ENCODE results near the gene PSMD3.

PSMD3 gene

DNA sequence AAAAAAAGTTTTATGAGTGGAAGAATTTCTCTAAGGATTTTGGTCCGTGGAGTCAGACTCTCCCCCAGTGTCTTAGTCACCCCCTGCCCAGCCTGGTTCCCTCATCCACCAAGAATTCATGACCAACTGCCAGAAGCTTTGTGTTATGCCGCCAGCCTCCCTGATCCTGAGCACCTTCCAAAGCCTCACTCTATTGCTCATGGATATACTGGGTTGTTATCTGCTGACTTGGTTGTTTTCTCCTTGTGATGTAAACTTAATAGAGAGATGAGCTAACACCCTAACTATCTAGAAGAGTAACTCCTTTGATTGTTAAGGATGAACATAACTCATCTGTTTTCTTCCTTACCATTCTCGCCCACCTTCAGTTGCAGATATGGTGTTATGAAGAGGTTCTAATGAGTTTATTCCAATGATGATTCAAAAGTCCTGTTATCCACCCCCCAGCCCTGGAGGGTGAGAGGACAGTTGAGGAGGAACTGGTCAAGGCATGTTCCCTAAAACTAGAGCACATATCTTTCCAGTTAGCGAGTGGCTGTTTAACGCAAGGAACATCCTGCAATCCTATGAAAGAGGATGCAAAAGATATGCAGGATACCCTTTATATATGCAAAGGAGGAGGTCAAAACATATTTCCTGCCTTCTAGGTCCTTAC, 1.5 kb upstream of the PSMD3 start:
- TF ChIP-seq, protein P1, sequence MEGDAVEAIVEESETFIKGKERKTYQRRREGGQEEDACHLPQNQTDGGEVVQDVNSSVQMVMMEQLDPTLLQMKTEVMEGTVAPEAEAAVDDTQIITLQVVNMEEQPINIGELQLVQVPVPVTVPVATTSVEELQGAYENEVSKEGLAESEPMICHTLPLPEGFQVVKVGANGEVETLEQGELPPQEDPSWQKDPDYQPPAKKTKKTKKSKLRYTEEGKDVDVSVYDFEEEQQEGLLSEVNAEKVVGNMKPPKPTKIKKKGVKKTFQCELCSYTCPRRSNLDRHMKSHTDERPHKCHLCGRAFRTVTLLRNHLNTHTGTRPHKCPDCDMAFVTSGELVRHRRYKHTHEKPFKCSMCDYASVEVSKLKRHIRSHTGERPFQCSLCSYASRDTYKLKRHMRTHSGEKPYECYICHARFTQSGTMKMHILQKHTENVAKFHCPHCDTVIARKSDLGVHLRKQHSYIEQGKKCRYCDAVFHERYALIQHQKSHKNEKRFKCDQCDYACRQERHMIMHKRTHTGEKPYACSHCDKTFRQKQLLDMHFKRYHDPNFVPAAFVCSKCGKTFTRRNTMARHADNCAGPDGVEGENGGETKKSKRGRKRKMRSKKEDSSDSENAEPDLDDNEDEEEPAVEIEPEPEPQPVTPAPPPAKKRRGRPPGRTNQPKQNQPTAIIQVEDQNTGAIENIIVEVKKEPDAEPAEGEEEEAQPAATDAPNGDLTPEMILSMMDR (IDR thresholded peaks at IDR 0.05; ENCODE audit: low read length, missing control alignments), result no peak
- no peak overlapping the region for H3K4me3 ChIP-seq (replicated peaks; ENCODE audit: low read depth, low read length)
- peak; percentile 71 for DNase-seq (ENCODE audit: low read depth)

DNA sequence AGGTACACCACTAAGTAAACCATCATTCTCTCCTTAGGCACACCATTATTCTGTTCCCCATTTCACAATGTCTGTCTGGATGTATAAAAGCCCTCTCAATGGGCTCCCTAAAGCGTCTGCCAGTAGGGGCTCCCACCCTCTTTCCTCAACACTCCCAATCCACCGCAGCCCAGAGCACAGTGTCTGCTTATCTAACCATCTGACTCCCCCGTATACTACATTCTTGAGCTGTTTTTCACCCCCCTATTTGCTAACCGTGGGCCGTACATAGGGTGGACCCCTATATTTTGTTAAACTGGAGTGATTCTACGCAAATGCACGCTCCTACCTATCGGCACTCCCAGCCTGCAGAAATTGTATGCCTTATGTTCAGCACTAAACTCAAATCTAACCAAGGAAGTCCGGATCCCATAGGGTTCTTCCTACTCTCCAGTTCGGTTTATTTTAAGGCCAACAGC, 685 bp upstream of the PSMD3 start:
- TF ChIP-seq, protein P1 (IDR thresholded peaks at IDR 0.05; ENCODE audit: low read length, missing control alignments), result peak; percentile 26
- DNase-seq (ENCODE audit: low read depth), result no peak
- H3K4me3 ChIP-seq (replicated peaks; ENCODE audit: low read depth, low read length), result peak overlapping the region; percentile 98

DNA sequence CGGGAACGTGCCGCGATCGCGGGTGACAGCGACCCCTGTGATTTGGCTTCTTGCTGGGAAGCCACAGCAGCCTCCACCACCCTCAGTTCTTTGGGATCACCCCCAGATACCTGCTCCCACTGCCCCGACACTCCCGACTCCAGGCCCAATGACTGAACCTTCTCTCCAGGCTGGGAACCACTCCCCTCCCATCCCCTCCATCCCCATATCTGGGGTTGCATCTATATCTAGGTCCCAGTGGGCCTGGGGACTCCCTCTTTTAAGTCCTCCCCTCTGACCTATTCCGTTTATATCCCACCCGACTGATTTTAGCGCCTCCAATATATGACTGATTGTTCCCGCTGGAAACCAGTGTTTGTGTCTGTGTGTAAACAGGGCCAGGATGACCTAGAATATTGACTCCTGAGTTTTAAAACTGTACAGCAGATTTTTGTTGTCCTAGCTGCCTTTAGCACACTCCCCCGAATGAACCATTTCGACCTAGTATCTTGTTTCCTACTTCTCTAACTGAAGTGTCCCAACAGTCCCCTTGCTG, 667 bp downstream of the PSMD3 start:
- peak overlapping the region; percentile 98 for H3K4me3 ChIP-seq (replicated peaks; ENCODE audit: low read depth, low read length)
- TF ChIP-seq, protein P1 (IDR thresholded peaks at IDR 0.05; ENCODE audit: low read length, missing control alignments), result no peak
- DNase-seq (ENCODE audit: low read depth), result no peak

DNA sequence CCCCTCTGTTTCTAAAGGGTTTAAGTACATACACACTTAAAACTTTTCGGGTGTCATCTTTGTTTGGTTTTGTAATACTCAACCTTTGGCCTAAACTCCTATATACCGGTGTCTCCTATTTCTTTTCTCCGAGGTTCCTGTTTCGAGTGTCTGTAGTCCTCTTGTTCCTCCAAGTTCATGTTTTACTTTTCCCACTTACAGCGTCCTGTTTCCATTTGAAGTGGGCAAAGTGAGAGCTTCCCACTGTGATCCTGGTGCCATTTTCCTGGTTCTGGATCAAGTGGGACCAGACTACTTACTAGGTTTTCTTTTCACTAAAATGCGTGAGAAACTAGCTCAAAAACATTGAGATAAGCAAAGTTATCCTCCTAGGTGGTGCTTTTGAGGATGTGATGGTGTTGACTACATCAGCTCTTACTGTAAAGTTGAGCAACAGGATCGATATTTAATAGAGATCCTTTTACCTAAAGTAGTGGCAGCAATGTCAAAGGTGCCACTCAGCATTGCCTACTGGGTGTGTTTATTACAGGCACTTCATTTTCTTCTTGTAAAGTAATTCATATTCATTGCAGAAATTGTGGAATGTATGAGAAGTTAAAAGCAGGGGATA, 1.3 kb downstream of the PSMD3 start:
- peak overlapping the region; percentile 98 for H3K4me3 ChIP-seq (replicated peaks; ENCODE audit: low read depth, low read length)
- TF ChIP-seq, protein P1 (IDR thresholded peaks at IDR 0.05; ENCODE audit: low read length, missing control alignments), result no peak
- no peak for DNase-seq (ENCODE audit: low read depth)

DNA sequence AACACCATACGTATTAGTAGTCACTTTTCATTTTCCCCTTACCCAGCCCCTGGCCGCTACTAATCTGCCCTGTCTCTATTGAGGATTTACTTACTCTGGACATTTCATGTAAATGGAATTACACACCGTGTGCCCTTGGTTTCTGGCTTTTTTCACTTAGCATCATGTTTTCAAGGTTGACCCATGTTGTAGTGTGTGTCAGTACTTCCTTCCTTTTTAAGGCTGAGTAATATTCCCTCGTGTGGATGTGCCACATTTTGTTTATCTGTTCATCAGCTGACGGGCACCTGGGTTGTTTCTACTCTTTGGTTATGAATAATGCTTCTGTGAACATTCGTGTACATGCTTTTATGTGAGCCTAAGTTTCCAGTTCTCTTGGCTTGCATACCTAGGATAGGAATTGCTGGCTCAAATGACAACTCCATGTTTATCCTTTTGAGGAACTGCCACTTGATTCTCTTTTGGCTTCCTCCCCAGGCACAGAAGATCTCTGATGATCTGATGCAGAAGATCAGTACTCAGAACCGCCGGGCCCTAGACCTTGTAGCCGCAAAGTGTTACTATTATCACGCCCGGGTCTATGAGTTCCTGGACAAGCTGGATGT, 7.7 kb downstream of the PSMD3 start:
- no peak for DNase-seq (ENCODE audit: low read depth)
- TF ChIP-seq, protein P1 (IDR thresholded peaks at IDR 0.05; ENCODE audit: low read length, missing control alignments), result no peak
- no peak overlapping the region for H3K4me3 ChIP-seq (replicated peaks; ENCODE audit: low read depth, low read length)

DNA sequence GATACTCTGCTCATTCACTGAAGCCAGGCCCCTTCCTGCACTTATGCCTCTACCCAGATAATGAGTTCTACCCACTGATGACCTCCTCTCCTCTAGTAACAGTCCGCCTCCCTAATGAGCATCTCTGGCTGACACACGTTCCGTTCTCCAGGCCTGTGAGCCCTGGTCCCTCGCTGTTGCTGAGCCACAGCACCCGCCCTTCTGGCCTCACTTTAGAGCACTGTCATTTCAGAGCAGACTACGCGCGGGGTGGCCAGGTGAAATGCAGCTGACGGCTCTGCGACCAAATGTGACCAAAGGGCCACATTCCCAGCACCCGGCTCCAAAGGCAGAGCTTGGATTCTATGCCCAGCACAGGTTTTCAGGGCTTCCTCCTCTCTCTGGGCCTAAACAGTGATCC, 13.8 kb downstream of the PSMD3 start:
- H3K4me3 ChIP-seq (replicated peaks; ENCODE audit: low read depth, low read length), result no peak overlapping the region
- TF ChIP-seq, protein P1 (IDR thresholded peaks at IDR 0.05; ENCODE audit: low read length, missing control alignments), result no peak
- DNase-seq (ENCODE audit: low read depth), result no peak
